ENCODE measurements around the gene STRIP2.
A peak's percentile ranks its signal among the peaks of the same experiment; 100 is the strongest.

The STRIP2 gene

GRCh38 chr7:129494041-129494440, 59.8 kb downstream of the STRIP2 start:
- TF ChIP-seq CTCF (IDR thresholded peaks at IDR 0.05; ENCODE audit: borderline replicate concordance, insufficient read depth, low read depth, low read length): no peak

GRCh38 chr7:129495987-129496386, 61.8 kb downstream of the STRIP2 start:
- TF ChIP-seq CTCF (IDR thresholded peaks at IDR 0.05; ENCODE audit: borderline replicate concordance, insufficient read depth, low read depth, low read length): no peak
- no peak overlapping the region for H3K4me3 ChIP-seq (ENCODE audit: low read depth, low read length)

More at GRCh38 chr7:129494041-129494440, 59.8 kb downstream of the STRIP2 start:
- H3K4me3 ChIP-seq (ENCODE audit: low read depth, low read length): no peak overlapping the region

- no peak for TF ChIP-seq CTCF (IDR thresholded peaks at IDR 0.05; ENCODE audit: borderline replicate concordance, insufficient read depth, low read depth, low read length)
- no peak overlapping the region for H3K4me3 ChIP-seq (ENCODE audit: low read depth, low read length)
Observed at GRCh38 chr7:129496653-129497052, 62.4 kb downstream of the STRIP2 start.

GRCh38 chr7:129497156-129497555, 62.9 kb downstream of the STRIP2 start:
- TF ChIP-seq CTCF (IDR thresholded peaks at IDR 0.05; ENCODE audit: borderline replicate concordance, insufficient read depth, low read depth, low read length): no peak

GRCh38 chr7:129498021-129498420, 63.8 kb downstream of the STRIP2 start:
- no peak for TF ChIP-seq CTCF (IDR thresholded peaks at IDR 0.05; ENCODE audit: borderline replicate concordance, insufficient read depth, low read depth, low read length)
- H3K4me3 ChIP-seq (ENCODE audit: low read depth, low read length): no peak overlapping the region

More at GRCh38 chr7:129497156-129497555, 62.9 kb downstream of the STRIP2 start:
- no peak overlapping the region for H3K4me3 ChIP-seq (ENCODE audit: low read depth, low read length)

DNA sequence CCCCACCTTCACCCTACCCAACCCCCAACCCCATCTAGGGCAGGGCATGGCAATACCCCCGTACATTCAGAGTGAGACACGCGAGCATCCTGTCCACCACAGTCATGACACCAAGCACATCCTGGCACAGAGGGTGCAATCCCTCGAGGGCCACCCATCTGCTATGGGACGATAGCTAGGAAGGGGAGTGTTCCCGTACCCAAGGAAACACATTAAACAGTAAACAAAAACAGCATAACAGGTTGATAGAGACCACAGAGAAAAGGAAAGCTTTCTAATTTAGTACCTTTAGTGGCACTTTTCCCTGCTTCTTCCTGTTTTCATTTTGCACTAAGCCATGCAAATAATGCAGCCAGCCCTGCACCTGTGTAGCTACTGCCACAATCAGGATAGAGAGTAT, 65.8 kb downstream of the STRIP2 start:
- TF ChIP-seq CTCF (IDR thresholded peaks at IDR 0.05; ENCODE audit: borderline replicate concordance, insufficient read depth, low read depth, low read length): no peak
- no peak overlapping the region for H3K4me3 ChIP-seq (ENCODE audit: low read depth, low read length)

DNA sequence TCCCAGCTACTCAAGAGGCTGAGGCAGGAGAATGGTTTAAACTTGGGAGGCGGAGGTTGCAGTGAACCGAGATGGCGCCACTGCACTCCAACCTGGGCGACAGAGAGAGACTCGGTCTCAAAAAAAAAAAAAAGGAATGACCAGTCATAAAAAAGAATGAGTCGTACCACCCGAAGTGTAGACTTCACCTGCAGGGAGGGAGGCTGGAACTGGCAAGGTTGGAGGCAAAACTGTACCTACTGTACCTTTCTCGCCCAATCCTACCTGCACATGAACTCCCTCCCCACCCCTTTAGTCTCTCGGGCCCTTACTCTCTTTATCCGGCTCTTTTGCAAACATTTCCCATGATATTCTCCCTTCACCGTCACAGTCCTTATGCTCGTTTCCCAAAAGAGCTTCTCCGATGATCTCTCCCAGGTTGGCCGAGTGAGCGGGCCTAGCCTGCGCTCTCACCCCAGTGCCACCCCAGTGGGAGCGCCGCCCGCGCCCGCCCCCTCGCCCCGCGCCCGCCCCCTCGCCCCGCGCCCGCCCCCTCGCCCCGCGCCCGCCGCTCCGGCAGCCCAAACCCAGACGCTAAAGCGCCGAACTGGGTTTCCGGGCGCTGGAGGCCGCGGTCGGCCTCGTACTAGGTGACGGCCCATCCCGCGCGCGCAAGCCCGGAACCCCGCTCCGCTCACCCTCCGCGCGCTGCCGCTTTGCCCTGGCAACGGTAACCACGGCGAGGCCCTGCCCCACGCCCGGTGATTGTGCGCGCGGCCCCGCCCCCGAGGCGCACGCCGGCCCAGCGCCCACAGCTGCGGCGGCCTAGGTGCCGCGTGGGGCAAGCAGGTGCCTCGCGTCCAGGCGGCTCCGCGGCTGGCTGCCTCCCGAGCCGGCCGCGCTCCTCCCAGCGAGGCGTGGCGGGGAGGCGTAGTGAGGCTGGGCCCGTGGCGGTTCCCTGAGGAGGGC, 67.8 kb downstream of the STRIP2 start, which contains the start of gene SMKR1:
Gene SMKR1, plus strand, starts transcription at position 772 of the 948 bp plus-strand sequence. CDS start 294 bp downstream, outside the sequence.
- TF ChIP-seq CTCF (IDR thresholded peaks at IDR 0.05; ENCODE audit: borderline replicate concordance, insufficient read depth, low read depth, low read length): no peak
- peak within 1 kb of the TSS; percentile 70 for H3K4me3 ChIP-seq (ENCODE audit: low read depth, low read length)

All from GM12875 (cell line).